ENCODE measurements around the gene NIN. TPM values are rescaled to one million over a fixed set of nuclear protein-coding genes. Genes with fewer than 3 reads are reported as not detected.

NIN gene
- total and polyA plus RNA-seq, 4 donors = 17.9 to 46.9 (median 33.1) TPM

- Histone ChIP-seq H3K27ac (ENCODE audit: low read depth, low read length) (no peak overlapping the region), H3K36me3 (ENCODE audit: control insufficient read depth, insufficient read depth, low read length) (peaks cover 31% of the 10 kb centered on the region), H3K27me3 (ENCODE audit: control insufficient read depth, insufficient read depth, low read length) (no peaks in the 10 kb centered on the region), H3K4me1 (ENCODE audit: control insufficient read depth, insufficient read depth, low read length) (no peaks in the 10 kb centered on the region), H3K9me3 (ENCODE audit: control insufficient read depth, insufficient read depth, low read length) (no peaks in the 10 kb centered on the region), H3K4me3 (ENCODE audit: low read depth, low read length) (no peak overlapping the region)
- 22% methylated on average over 1 of the region's 4 CpGs for WGBS (ENCODE audit: insufficient coverage)
- peak in 1 of 6 donors; percentile 55 for DNase-seq (ENCODE audit: low read depth in 4 of 6, low spot score in 6 of 6)
Observed at GRCh38 chr14:50734950-50735695, 95.8 kb downstream of the NIN start.

DNA sequence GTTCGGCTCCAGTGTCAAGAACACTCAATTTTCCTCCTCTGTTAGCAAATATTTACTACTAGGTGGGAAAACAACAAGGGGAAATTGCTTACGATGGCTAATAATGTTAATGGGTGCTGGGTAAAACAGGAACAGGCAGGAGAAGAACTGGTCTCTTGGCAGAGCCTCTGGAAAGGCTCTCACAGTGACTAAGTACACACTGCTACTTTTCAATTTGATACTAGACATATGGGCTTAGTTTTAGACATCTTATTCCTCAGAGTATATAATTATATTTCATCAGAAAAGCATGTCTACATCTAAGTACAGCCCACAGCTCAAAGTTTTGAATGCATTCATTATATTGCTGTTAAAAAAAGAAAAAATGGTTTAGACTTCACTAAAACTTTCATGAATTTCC lies 97.5 kb downstream of the NIN start:
- Histone ChIP-seq H3K4me3 (ENCODE audit: low read depth, low read length) (no peak overlapping the region), H3K27ac (ENCODE audit: low read depth, low read length) (no peak overlapping the region), H3K4me1 (ENCODE audit: control insufficient read depth, insufficient read depth, low read length) (no peaks in the 10 kb centered on the region), H3K9me3 (ENCODE audit: control insufficient read depth, insufficient read depth, low read length) (no peaks in the 10 kb centered on the region), H3K27me3 (ENCODE audit: control insufficient read depth, insufficient read depth, low read length) (no peaks in the 10 kb centered on the region), H3K36me3 (ENCODE audit: control insufficient read depth, insufficient read depth, low read length) (peaks cover 39% of the 10 kb centered on the region)
- no peak for DNase-seq (ENCODE audit: low read depth in 4 of 6, low spot score in 6 of 6)
- no CpG with 5 or more reads among the region's 2 CpGs for WGBS (ENCODE audit: insufficient coverage)

GRCh38 chr14:50728836-50729235 lies 102.1 kb downstream of the NIN start:
- no peaks in the 10 kb centered on the region for H3K27me3 ChIP-seq (ENCODE audit: control insufficient read depth, insufficient read depth, low read length)
- H3K9me3 ChIP-seq (ENCODE audit: control insufficient read depth, insufficient read depth, low read length) = no peaks in the 10 kb centered on the region
- H3K4me1 ChIP-seq (ENCODE audit: control insufficient read depth, insufficient read depth, low read length) = no peaks in the 10 kb centered on the region
- WGBS (ENCODE audit: insufficient coverage) = 100% methylated on average over 3 of the region's 6 CpGs
- no peak overlapping the region for H3K4me3 ChIP-seq (ENCODE audit: low read depth, low read length)
- peaks cover 33% of the 10 kb centered on the region for H3K36me3 ChIP-seq (ENCODE audit: control insufficient read depth, insufficient read depth, low read length)
- H3K27ac ChIP-seq (ENCODE audit: low read depth, low read length) = no peak overlapping the region
- no peak for DNase-seq (ENCODE audit: low read depth in 4 of 6, low spot score in 6 of 6)

GRCh38 chr14:50726372-50727107 lies 104.4 kb downstream of the NIN start:
- peaks cover 30% of the 10 kb centered on the region for H3K36me3 ChIP-seq (ENCODE audit: control insufficient read depth, insufficient read depth, low read length)

DNA sequence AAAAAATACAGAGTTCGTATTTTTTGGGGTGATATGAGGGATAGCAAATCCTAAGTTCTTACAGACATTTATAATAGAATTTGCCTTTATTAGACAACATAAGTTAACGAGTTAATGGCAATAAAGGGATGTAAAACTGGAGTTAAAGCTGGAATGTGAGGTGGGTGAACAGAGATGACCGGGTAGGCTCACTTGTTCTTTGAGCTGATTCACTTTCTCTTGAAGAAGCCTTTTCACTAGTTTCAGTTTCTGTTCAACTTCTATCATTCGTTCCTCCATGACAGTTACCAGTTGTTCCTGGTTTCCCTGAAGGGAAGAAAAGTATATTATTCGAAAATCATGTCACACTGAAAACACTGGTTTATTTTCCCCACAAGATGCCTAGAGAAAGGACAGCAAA lies 105.2 kb downstream of the NIN start:
- no CpG with 5 or more reads among the region's 5 CpGs for WGBS (ENCODE audit: insufficient coverage)
- Histone ChIP-seq H3K27ac (ENCODE audit: low read depth, low read length) (no peak overlapping the region), H3K4me3 (ENCODE audit: low read depth, low read length) (no peak overlapping the region), H3K9me3 (ENCODE audit: control insufficient read depth, insufficient read depth, low read length) (no peaks in the 10 kb centered on the region), H3K27me3 (ENCODE audit: control insufficient read depth, insufficient read depth, low read length) (no peaks in the 10 kb centered on the region), H3K4me1 (ENCODE audit: control insufficient read depth, insufficient read depth, low read length) (no peaks in the 10 kb centered on the region), H3K36me3 (ENCODE audit: control insufficient read depth, insufficient read depth, low read length) (peaks cover 26% of the 10 kb centered on the region)
- DNase-seq (ENCODE audit: low read depth in 4 of 6, low spot score in 6 of 6) = no peak

More at GRCh38 chr14:50726372-50727107, 104.4 kb downstream of the NIN start:
- H3K27me3 ChIP-seq (ENCODE audit: control insufficient read depth, insufficient read depth, low read length) = no peaks in the 10 kb centered on the region
- no peak for DNase-seq (ENCODE audit: low read depth in 4 of 6, low spot score in 6 of 6)
- H3K27ac ChIP-seq (ENCODE audit: low read depth, low read length) = no peak overlapping the region
- no peaks in the 10 kb centered on the region for H3K4me1 ChIP-seq (ENCODE audit: control insufficient read depth, insufficient read depth, low read length)
- no CpG with 5 or more reads among the region's 3 CpGs for WGBS (ENCODE audit: insufficient coverage)
- no peaks in the 10 kb centered on the region for H3K9me3 ChIP-seq (ENCODE audit: control insufficient read depth, insufficient read depth, low read length)
- H3K4me3 ChIP-seq (ENCODE audit: low read depth, low read length) = no peak overlapping the region

- no peak overlapping the region for H3K4me3 ChIP-seq (ENCODE audit: low read depth, low read length)
- H3K27ac ChIP-seq (ENCODE audit: low read depth, low read length) = no peak overlapping the region
- H3K4me1 ChIP-seq (ENCODE audit: control insufficient read depth, insufficient read depth, low read length) = no peaks in the 10 kb centered on the region
- H3K36me3 ChIP-seq (ENCODE audit: control insufficient read depth, insufficient read depth, low read length) = peaks cover 11% of the 10 kb centered on the region
- no peak for DNase-seq (ENCODE audit: low read depth in 4 of 6, low spot score in 6 of 6)
- no CpG with 5 or more reads among the region's 1 CpG for WGBS (ENCODE audit: insufficient coverage)
- no peaks in the 10 kb centered on the region for H3K27me3 ChIP-seq (ENCODE audit: control insufficient read depth, insufficient read depth, low read length)
- no peaks in the 10 kb centered on the region for H3K9me3 ChIP-seq (ENCODE audit: control insufficient read depth, insufficient read depth, low read length)
Observed at GRCh38 chr14:50719911-50720759, 110.8 kb downstream of the NIN start.

DNA sequence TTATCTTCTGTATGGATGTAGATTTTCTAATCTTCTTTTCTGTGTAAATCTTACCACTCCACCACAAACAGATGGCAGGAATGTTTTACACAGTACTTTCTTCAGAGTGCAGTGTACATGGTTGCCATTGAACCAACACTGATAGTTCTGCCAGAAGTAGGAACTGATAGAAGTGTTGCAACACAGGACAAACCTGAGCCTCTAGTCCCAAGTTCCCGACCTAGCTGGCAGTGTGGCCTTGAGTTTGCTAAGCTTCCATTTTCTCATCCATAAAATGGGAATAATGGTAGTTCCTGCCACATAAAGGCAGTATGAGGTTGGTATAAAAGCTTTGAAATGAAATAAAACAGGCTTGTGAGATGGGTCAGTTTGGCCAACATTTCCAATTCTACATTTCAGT lies 112.0 kb downstream of the NIN start:
- no peak for DNase-seq (ENCODE audit: low read depth in 4 of 6, low spot score in 6 of 6)
- Histone ChIP-seq H3K9me3 (ENCODE audit: control insufficient read depth, insufficient read depth, low read length) (no peaks in the 10 kb centered on the region), H3K27me3 (ENCODE audit: control insufficient read depth, insufficient read depth, low read length) (no peaks in the 10 kb centered on the region), H3K36me3 (ENCODE audit: control insufficient read depth, insufficient read depth, low read length) (peaks cover 6% of the 10 kb centered on the region), H3K4me3 (ENCODE audit: low read depth, low read length) (no peak overlapping the region), H3K4me1 (ENCODE audit: control insufficient read depth, insufficient read depth, low read length) (no peaks in the 10 kb centered on the region), H3K27ac (ENCODE audit: low read depth, low read length) (no peak overlapping the region)
- no CpG with 5 or more reads among the region's 1 CpG for WGBS (ENCODE audit: insufficient coverage)

GRCh38 chr14:50717811-50718210 lies 113.2 kb downstream of the NIN start:
- H3K27me3 ChIP-seq (ENCODE audit: control insufficient read depth, insufficient read depth, low read length) = no peaks in the 10 kb centered on the region
- DNase-seq (ENCODE audit: low read depth in 4 of 6, low spot score in 6 of 6) = peak in 1 of 6 donors; percentile 58
- WGBS (ENCODE audit: insufficient coverage) = 50% methylated on average over 5 of the region's 7 CpGs

DNA sequence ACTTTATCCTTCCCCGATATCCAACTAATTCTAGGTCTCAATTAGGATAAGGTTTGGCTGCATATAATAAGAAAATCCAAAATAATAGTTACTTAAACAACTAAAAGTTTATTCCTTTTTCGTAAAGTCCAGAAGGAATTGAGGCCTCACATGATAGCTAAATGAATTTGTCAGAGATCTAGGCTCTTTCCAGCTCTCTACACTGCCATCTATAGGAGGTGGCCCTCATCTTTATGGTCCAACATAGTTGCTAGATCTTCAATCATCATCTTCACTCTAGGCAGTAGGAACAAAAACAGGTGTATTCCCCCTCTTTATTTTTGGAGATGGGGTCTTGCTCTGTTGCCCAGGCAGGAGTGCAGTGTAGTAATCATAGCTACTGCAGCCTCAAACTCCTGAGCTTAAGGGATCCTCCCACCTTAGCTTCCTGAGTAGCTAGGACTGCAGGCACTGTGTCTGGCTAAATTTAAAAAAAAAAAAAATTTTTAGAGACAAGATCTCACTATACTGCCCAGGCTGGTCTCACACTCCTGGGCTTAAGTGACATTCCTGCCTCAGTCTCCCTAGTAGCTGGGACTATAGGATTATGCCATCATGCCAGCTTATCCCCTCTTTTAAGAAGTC lies 116.4 kb downstream of the NIN start:
- Histone ChIP-seq H3K27me3 (ENCODE audit: control insufficient read depth, insufficient read depth, low read length) (no peaks in the 10 kb centered on the region), H3K9me3 (ENCODE audit: control insufficient read depth, insufficient read depth, low read length) (no peaks in the 10 kb centered on the region), H3K36me3 (ENCODE audit: control insufficient read depth, insufficient read depth, low read length) (no peaks in the 10 kb centered on the region), H3K4me3 (ENCODE audit: low read depth, low read length) (no peak overlapping the region), H3K4me1 (ENCODE audit: control insufficient read depth, insufficient read depth, low read length) (no peaks in the 10 kb centered on the region), H3K27ac (ENCODE audit: low read depth, low read length) (no peak overlapping the region)
- DNase-seq (ENCODE audit: low read depth in 4 of 6, low spot score in 6 of 6) = no peak
- WGBS (ENCODE audit: insufficient coverage) = no CpG with 5 or more reads among the region's 2 CpGs

More at GRCh38 chr14:50717811-50718210, 113.2 kb downstream of the NIN start:
- Histone ChIP-seq H3K9me3 (ENCODE audit: control insufficient read depth, insufficient read depth, low read length) (no peaks in the 10 kb centered on the region), H3K27ac (ENCODE audit: low read depth, low read length) (no peak overlapping the region), H3K36me3 (ENCODE audit: control insufficient read depth, insufficient read depth, low read length) (peaks cover 3% of the 10 kb centered on the region), H3K4me3 (ENCODE audit: low read depth, low read length) (no peak overlapping the region), H3K4me1 (ENCODE audit: control insufficient read depth, insufficient read depth, low read length) (no peaks in the 10 kb centered on the region)
